Stimulated activated CD4-positive, alpha-beta T cell treated with anti-CD3 and anti-CD28 coated beads, Interleukin-1b, Interleukin-23, amount 100 ng/mL, for 24 hours (primary cell): ENCODE measurements around the gene INTS7.
"Not testable (repeated sequence)": the region's sequence is repeated elsewhere in the genome, so short reads cannot be mapped to it uniquely, and the experiment has no call there.

Experiments used
- DNase-seq, 4 experiments: peaks; one replicate each; pipeline ENCODE4 v3.0.0-alpha.2; 2020; ENCODE audit warnings: low read depth in 4 of 4, low spot score in 1 of 4

INTS7 gene

DNA sequence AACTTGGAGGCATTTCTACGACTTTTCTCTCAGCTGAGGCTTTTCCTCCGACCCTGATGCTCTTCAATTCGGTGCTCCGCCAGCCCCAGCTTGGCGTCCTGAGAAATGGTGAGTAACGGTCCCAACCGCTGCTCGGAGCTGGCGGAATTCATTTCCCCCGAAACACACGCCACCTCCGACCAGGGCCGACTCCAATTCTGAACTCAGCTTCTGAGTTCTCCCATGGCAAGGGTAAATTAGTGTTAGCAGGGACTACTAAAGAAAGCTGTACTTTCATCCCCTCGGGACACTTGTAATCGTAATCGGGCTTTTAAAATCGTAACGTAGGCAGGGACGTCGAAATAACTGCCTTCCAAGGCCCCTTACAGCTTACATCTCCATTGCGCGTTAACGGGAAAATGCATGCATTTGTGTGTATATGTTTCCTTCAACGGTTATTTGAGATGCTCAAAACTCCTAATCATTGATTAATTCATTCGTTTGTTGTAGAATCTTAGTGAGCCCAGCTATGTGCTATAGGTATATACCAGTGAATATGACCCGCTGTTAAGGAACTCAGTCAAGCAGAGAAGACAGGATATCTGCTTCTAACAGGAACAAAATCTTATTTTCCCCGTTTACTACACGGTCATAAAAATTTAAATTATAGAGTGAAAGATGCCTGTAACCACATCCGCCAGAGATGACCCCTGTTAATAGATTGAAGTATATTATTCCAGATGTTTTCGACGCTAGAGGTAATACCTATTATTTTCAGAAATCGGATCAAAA lies 663 bp upstream of the INTS7 start:
- DNase-seq: no peak

DNA sequence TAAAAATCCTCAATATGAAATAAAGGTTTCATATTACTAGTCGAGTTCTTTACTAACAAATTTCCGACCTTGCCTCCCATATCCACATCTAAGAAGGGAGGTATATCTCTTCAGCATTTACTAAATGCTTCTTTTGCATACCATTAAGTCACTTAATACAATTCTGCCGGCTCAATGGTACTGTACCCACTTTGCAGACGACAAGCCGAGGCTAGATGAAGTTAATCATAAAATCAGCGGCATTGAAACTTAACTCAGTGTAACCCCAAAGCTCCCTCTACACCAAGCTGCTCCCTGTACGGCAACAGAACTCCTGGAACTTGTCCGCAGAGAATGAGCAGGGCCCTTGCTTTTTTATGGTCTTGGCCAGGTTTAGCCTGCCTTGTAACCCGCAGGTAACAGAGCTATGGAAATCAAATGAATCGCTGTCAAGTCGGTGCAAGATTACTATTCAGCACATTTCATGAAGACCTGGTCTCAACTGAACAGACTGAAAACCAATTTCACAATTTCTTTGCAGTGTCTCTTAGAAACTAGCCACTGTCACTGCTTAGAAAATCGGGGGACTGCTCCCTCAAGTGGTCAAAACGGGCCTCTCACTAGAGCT lies 738 bp downstream of the INTS7 start:
- DNase-seq: no peak

DNA sequence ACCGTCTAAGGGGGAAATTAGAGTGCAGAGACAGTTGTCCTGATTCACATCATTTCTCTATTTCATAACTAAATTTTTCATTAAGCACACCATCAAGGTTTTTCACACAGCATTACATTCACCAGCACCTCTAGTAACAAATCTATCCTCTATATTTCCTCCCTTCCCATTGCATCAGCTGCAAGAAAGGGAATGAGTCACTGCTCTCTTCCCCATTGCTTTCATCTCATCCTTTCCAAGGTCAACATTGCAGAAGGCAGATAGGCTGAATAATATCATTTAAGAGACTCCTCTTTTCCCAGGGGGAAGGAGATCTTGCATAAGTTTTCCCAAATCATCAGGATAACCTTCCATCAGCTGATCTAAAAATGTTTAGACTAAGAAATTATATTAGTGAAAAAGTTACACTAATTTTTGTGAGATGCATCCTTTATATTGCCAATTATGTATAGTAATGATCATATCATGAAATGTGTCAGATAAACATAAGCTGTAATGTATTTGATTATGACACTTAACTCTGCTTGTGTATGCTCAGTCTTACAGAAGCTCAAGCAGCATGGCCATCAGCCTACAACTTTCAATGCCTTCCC lies 4.3 kb downstream of the INTS7 start:
- DNase-seq: no peak

DNA sequence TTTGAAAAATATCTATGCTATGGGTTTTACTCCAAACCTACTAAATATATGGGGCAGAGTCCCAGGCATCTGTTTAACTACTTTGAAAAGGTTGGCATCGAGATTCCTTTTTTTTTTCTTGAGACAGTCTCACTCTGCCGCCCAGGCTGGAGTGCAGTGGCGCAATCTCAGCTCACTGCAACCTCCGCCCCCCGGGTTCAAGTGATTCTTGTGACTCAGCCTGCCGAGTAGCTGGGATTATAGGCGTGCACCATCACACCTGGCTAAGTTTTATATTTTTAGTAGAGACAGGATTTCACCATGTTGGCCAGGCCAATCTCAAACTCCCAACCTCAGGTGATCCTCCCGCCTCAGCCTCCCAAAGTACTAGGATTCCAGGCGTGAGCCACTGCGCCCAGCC lies 7.6 kb downstream of the INTS7 start:
- not testable (repeated sequence) for DNase-seq

DNA sequence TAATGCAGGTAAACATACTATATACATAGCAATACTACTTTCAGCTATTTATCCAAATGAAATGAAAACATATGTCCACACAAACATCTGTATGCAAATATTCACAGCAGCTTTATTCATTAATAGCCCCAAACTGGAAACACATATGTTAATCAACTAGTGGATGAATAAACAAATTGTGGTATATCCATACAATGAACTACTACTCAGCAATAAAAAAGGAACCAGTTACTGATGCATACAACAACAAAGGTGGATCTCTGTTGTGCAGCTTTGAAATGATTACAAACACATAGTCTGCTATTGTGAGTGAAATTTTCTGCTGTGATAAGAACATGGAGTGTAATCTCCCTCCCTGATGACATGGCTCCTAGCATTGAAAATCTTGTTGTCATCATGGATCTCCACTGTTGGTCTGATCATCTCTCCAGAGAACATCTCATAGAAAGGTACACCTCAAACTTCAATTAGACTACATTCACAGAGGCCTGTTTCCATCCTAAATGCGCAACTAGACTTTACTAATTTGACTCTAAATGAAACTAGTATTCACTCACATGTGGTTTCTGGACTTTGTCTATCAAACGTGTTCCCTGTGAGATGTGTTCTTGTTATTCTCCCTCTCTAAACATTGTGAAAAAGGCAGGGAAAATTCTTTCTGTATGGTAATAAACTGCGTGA lies 10.7 kb downstream of the INTS7 start:
- no peak for DNase-seq

DNA sequence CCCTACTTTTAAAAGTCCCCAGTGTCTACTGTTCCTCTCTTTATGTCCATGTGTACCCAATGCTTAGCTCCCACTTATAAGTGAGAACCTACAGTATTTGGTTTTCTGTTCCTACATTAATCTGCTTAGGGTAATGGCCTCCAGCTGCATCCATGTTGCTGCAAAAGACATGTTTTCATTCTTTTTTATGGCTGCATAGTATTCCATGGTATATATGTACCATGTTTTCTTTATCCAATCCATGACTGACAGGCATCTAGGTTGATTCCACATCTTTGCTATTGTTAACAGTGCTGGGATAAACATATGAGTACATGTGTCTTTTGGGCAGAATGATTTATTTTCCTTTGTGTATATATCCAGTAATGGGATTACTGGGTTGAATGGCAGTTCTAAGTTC lies 12.4 kb downstream of the INTS7 start:
- DNase-seq: not testable (repeated sequence)

DNA sequence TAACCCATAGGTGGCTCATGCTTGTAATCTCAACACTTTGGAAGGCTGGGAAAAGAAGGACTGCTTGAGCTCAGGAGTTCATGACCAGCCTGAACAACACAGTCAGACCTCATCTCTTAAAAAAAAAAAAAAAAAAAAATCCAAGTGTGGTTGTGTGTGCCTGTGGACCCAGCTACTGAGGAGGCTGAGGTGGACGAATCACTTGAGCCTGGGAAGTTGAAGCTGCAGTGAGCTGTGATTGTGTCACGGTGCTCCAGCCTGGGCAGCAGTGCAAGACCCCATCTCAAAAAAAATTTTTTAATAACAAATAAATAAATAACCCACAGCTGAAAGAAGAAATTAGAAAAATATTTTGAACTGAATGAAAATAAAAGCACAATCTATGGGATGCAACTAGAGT lies 13.8 kb downstream of the INTS7 start:
- DNase-seq: no peak

DNA sequence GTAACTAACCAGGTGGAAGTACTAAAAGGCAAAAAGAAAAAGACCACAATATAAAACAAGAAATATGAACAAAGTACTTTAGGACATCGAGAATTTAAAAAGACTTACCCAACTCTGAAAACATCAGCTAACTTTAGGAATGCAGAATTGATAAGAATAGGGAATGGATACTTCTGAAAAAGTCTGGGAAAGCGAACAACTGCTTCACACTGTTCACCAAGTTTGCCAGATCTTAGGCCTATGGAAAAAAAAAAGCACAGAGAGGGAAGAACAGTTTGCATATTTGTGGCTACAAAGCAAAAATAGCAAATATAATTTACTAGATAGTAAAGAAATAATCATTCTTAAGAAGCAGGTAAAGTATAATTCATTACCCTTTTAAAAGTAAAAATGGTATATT lies 14.4 kb downstream of the INTS7 start:
- DNase-seq: no peak

DNA sequence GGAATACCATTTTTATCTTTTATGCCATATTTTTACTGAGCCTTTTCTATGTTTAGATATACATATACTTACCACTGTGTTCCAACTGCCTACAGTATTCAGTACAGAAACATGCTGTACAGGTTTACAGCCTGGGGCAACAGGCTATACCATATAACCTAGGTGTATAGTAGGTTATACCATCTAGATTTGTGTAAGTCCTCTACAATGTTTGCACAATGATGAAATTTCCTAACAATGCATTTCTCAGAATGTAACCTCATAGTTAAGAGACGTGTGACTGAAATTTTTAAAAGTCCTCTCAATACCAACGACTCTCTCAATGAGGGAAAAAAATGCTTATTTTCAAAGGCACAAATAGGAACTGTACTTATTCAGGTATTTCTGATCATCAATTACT lies 21.7 kb downstream of the INTS7 start:
- no peak for DNase-seq

DNA sequence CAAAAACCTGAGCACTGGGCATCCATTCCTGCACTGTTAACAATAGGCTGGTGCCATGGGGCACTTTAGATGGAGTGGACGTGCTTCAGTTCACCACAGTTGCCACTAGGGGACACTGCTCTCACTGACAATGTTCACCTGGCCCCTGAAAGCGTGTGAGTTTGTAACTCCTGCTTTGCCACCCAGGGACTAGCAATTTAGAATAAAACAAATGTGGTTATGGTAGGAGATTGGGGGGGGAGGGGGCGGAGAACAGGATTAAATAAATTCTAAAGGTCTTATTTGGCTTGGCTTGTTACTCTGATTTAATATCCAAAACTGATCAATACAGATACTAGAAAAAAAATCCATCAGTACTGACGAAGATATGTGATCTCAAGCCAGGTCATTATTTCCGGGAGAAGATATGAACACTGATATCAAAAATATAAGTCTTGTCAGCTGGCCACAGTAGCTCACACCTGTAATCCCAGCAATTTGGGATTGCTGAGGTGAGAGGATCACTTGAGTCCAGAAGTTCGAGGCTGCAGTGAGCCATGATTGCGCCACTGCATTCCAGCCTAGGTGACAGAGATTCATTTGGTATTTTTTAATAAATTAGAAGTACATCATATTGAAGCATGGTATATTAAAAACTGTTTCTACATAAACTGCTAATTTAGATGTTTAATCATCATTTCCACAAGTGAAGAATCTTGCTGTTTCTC lies 23.2 kb downstream of the INTS7 start:
- peak in 3 of 4 experiments; percentile 41 to 52 (median 42) for DNase-seq

DNA sequence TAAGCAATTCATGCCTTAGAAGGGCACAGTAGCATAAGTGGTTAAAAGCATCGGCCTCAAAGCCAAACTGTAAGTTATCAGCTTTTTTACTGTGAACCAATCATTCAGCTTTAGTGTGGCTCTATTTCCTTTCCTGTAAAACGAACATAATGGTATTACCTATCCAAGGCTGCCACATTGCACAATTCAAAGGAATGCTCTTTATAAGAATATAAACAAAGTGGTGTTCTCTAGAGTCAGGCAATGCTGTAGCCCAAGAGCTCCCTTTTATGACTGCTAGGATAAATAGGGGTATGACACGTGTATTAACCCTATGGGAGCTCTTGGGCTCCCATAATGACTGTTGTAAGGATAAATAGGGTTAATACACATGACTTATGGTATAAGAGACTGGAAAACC lies 25.4 kb downstream of the INTS7 start:
- no peak for DNase-seq

DNA sequence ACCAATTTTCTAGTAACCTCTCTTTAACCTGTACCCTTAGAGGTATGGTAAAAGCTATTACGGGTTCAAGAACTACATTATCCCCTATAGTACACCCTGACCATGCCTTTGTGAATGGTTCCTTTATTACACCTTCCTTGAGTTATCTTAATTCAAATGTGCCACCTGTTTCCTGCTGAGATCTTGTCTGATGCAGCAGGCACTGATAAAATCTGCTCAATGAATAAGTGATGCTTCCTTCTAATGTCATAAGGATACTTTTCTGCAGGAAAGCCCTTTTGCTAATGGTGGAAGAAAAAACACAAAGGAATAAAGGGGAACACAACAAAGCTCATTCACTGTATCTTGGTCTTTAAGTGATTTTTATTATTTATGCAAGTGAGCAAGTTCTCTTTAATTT lies 25.8 kb downstream of the INTS7 start:
- DNase-seq: no peak

DNA sequence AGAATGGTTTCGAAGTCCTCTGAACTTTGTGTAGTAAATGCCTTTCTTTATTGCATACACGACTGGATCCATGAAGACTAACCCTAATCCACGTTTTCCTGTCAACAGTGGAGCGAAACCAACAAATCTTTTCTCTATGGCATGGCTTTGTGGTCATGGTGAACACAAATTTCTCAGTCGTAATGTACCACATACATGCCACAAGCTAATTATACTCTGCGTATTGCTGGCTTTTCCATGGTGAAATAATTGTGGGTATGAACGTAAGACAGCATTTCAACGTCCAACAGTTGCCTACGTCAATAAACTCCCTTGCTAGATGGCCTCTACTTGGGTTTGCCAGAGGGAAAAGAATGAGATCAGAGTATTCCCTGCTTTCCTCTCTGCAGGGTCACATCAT lies 27.5 kb downstream of the INTS7 start:
- no peak for DNase-seq

DNA sequence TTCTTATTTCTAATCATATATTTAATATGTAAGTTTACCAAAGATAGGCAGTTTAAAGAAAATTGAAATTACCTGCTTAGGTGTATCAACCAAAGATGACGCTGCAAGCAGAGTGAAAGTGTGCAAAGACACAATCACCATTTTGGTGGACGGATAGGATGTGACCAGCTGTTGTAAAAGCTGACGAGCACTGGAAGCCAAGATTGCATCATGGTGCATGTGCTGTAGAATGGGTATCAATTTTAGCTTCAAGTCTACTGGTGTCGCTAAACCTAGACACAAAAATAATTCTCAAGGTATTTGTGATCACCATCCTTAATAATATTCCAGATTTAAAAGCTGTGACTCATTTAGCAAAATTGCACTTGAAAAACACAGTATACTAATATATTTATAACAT lies 28.2 kb downstream of the INTS7 start:
- DNase-seq: no peak

DNA sequence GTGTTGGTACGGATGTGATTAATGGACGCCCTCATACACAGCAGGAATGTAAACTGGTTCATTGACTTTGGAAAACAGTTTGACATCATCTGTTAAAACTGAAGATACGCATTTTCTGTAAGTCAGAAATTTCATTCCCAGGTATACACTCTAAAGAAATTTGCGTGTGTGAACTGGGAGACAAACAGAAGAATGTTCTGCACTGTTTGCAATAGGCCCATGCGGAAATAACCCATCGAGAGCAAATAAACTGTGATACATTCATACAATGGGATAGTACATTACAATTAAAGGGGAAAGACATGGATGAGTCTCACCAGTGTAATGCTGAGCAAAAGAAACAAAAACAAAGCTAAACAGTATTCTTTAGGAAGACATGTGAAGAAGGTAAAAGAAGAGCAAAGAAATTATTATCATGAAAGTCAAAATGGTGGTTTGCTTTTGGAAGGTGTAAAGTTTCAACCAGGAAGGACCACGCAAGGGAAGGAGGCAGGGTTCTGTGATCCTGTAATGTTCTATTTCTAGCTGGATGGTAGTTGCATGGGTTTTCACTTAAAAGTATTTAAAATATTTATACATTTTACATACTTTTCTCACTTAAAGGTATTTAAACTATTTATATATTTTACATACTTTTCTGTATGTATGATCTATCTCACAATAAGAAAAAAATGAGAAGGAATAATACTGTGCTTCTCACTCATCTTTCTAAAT lies 30.3 kb downstream of the INTS7 start:
- no peak for DNase-seq

DNA sequence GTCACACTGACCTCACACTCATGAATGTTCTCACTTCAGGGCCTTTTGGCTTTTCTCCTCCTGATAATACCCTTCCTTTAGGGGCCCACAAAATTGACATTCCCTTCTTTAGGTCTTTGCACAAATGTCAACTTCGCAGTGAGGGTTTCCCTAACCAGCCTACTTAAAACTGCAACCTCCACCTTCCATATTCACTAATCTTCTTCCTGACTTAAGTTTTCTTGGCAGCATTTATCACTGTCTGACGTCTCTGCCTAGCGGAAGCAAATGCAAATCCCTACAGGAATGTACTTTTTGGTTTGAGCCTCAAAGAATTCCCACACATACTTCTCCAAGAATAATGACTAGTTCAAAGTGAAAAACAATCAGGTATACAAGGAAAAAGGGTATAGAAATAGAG lies 32.8 kb downstream of the INTS7 start:
- DNase-seq: no peak

DNA sequence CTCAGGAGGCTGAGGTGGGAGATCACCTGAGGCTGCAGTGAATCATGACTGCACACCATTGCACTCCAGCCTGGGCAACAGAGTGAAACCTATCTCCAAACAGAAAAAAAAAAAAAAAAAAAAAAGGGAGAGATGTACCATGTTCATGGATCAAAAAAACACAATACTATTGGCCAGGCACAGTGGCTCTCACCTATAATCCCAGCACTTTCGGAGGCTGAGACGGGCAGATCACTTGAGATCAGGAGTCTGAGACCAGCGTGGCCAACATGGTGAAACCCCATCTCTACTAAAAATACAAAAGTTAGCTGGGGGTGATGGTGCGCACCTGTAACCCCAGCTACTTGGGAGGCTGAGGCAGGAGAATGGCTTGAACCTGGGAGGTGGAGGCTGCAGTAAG lies 37.9 kb downstream of the INTS7 start:
- not testable (repeated sequence) for DNase-seq

DNA sequence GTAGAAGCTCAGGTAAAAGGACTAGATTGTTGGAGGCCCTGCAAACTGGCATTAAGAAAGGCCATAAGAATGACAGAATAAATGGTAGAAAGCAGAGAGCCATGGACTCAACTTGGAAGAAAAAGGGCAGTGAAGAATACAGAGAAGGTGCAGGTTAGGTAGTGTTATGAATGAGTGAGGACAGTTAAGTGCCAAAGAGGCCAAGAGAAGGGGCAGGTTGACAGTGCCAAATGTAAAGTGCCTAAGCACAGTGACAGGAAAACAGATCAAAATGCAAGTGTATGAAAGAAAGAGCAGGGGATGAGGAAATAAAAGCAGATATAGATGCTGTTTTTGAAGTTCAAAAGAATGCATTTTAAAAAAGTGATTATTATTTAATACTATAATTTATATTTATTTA lies 43.7 kb downstream of the INTS7 start:
- no peak for DNase-seq

DNA sequence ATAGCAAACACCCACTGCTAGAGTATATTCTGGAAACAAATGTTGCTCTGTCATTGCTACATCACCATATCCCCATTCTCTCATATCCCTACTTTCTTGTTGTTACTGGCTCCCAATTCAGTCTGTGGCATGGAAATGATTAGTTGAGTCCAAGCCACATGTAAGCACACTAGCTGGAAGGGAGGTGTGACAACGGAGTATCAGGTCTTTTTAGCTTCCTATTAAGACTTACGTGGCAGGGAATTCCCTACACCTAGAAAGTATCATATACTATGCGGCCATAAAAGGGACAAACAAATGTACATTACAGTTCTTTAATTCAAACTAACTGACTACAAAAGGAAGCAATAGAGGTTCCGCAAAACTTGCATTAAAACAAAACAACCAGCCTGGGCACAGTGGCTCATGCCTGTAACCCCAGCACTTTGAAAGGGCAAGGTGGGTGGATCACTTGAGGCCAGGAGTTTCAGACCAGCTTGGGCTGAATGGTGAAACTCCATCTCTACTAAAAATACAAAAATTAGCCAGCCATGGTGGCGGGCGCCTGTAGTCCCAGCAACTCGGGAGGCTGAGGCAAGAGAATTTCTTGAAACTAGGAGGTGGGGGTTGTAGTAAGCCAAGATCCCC lies 48.6 kb downstream of the INTS7 start:
- DNase-seq: no peak

DNA sequence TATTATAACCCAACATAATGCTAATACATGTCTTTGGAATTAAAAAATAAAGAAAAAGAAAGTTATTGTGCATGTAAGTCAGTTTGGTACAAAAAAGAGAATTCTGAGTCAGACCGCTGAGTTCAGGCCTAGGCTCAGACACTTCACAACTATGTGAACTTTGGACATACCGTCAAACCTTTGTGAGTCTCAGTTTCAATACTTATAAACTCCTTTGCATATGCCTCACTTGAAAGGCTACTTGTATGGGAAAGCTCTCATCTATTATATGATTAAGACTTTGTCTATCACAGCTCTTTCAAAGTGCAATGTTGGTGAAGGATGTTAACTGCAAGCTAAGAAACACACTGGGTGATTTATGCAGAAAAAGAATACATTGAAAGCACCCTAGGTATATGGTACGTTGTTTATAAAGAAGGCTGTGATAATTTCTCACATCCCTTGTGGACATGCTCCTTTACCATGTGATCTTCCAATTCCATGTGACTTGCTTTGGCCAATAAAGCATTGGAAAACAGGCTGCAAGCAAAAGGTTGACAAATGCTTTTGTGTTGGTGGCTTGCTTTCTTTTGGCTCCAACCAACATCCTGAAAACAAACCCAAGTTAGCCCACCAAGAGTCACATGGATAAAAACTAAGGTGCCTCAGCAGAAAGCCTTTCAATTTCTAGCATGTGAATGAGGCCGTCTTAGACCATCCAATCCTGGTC lies 49.6 kb downstream of the INTS7 start:
- DNase-seq: no peak
